Fibroblast of villous mesenchyme (primary cell): ENCODE data around the gene NRBF2. TPM values are rescaled to one million over a fixed set of nuclear protein-coding genes. Genes with fewer than 3 reads are reported as not detected.
"Not testable (repeated sequence)": the region's sequence is repeated elsewhere in the genome, so short reads cannot be mapped to it uniquely, and the experiment has no call there.

ENCODE experiments used
- DNase-seq: peaks from one replicate; pipeline ENCODE4 v3.0.0-alpha.2; 2010; ENCODE audit warnings: low read depth
- H3K4me3 ChIP-seq: 2 replicates; pipeline ENCODE4 v1.5.1; 2011; ENCODE audit warnings: low read depth, mild to moderate bottlenecking, low read length
- total RNA-seq: library from RNA; depleted of rRNA; stranded (reverse); fragments of >200 nt; gene quantifications from 2 replicates; pipeline ENCODE4 v1.2.3, GENCODE V29; 2012
- TF ChIP-seq, protein P1 (sequence below): IDR thresholded peaks from 2 replicates; pipeline ENCODE4 v1.5.1; 2012; ENCODE audit warnings: low read depth, mild to moderate bottlenecking, low read length; ENCODE audit not compliant: insufficient read depth

Gene NRBF2
- 29.3 and 38.0 TPM in 2 replicates for total RNA-seq

DNA sequence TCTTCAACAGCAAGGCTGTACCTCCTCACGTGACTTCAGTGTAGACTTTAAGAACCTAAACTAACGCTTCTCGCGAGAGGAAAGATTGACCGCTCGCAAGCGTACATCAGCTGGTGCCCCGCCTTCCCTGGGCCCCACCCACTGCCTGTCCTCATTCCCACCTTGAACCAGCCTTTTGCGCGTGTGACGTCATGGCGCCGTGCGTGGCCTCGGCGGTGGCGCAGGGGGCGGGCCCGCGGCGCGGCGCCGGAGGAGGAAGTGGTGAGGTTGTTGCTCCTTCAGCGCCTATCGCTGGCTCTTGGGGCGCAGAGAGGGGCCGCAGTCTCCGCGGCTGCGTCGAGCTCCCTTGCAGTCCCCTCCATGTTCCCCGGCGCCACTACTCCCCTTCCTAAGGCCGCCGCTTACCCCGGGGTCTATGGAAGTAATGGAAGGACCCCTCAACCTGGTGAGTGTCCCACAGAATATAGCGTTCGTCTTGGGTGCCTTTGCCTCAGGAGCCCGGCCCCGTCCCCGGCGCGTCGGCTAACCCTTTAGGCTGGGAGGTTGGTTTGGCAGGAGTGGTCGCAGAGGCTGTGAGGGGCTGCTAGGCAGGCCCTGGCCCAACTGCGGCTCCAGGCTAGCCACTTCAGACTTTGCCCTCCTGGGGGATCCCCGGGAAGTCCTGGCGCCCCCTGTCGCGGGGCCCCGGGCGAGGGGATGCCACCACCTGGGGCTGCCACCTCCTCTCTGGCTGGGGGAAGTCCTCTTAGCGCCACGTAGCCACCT, at the start of gene NRBF2:
TSS of gene NRBF2 (plus strand) at position 273 of the 765 bp plus-strand sequence. CDS start at position 416, 143 bp downstream.
- H3K4me3 ChIP-seq, result peak within 1 kb of the TSS; percentile 65
- TF ChIP-seq, protein P1, sequence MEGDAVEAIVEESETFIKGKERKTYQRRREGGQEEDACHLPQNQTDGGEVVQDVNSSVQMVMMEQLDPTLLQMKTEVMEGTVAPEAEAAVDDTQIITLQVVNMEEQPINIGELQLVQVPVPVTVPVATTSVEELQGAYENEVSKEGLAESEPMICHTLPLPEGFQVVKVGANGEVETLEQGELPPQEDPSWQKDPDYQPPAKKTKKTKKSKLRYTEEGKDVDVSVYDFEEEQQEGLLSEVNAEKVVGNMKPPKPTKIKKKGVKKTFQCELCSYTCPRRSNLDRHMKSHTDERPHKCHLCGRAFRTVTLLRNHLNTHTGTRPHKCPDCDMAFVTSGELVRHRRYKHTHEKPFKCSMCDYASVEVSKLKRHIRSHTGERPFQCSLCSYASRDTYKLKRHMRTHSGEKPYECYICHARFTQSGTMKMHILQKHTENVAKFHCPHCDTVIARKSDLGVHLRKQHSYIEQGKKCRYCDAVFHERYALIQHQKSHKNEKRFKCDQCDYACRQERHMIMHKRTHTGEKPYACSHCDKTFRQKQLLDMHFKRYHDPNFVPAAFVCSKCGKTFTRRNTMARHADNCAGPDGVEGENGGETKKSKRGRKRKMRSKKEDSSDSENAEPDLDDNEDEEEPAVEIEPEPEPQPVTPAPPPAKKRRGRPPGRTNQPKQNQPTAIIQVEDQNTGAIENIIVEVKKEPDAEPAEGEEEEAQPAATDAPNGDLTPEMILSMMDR, result peak; percentile 27
- DNase-seq, result peak; percentile 99

DNA sequence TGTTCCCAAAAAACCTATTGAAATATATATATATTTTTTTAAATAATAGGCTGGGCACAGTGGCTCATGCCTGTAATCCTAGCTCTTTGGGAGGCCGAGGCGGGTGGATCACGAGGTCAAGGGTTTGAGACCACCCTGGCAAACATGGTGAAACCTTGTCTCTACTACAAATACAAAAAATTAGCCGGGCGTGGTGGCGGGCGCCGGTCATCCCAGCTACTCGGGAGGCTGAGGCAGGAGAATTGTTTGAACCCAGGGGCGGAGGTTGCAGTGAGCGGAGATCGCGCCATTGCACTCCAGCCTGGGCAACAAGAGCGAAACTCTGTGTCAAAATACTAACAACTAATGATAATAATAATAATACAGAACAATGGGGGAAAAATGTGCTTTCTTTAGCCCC, 49.7 kb upstream of the NRBF2 start:
- DNase-seq, H3K4me3 ChIP-seq: not testable (repeated sequence)

DNA sequence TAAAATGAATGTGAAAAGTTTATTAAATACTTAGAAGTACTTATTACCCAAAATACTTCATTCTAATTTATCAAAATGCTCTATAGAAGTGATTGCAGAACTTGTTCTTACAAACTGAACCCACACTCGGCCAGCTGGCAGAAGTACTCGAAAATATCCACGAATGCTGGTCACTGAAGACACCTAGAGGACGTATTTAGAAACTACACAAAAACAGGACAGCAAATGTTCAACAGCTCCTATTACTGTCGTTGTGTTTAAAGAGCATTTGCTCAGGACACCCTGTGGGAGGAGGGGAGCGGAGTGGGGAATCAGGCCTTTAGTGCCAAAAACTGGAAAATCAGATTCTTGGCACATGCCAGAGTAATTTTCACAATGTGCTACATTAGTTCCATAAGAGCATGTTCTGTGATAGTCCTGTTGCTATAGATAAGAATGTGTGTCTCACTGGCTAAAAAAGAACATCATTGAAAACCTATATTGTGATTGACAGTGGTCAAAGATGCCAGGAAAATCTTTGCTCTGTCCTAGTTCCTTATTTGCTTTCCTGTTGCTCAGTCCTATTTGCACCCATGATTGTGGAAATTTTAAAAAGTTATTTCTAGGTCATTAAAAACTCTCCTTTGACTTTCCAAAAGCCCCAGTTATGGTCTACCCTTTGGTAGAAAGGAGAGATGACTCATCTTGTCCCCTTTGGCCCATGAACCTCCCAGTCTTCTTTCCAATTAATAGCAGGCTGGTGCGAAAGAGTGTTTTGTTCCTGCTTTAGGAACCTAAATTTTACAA, 49.0 kb upstream of the NRBF2 start:
- no peak overlapping the region for H3K4me3 ChIP-seq
- TF ChIP-seq, protein P1, result peak; percentile 76
- DNase-seq, result peak; percentile 85

DNA sequence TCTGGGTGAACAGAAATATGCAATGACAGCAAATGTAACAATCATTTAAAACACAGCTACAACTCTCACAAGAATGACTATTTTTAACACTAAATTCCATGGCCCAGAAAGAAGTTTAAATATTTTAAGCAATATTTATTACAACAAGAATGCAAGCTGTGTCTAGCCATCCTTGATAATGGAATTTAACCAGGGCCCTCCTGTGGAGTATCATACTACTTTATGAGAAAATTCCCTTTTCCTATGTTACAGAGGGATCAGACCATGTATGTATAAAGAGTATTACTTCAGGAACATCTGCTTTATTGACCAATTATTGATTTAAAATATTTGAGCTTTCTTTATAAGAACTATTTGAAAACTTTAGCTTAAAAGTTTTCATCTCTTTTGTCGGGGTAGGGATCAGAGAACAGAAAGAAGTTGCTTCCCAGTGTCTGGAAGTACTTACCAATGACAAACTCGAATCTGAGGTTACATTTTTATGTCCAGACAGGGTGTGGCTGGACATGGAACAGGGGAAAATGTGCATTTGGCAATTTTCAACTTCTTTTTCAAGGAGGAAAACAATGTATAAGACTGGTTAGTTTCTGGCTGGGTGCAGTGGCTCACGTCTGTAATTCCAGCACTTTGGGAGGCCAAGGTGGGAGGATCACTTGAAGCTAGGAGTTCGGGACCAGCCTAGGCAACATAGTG, 48.3 kb upstream of the NRBF2 start:
- H3K4me3 ChIP-seq, result no peak overlapping the region
- TF ChIP-seq, protein P1, result no peak
- peak; percentile 36 for DNase-seq

DNA sequence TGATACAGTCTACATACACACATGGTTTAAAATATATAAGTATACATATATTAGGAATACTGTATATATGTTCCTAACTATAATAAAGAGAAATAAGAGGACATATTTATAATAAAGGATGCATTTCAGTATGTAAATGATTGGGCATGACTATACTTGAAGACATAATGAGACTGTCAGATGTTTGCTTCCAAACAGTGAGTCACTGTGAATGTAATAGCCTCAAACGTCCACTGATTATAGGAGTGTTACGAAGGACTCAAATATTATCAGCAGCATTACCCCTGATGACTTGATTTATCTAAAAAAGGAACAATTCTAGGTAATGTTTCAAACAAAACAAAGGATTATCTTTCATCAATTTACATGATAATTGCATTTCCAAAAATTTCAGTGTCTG, 39.9 kb upstream of the NRBF2 start:
- no peak for DNase-seq
- no peak overlapping the region for H3K4me3 ChIP-seq
- TF ChIP-seq, protein P1, result no peak

DNA sequence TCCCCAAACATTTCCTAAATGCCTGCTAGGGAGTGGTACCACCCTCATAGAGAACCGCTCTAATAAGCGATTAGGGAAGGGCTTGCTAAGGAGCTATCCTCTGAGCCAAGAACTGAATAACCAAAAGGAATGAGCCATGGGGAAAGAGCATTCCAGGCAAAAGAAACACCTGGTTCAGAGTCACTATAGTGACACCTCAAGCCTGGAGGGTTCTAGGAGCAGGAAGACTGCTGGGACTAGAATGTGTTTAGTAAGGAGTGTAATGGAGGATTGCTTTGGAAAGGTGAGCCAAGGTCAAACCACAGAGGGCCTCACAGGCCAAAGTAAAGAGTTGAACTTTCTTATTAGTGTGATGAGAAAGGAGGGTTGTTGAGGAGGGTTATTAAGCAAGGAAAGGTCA, 38.7 kb upstream of the NRBF2 start:
- TF ChIP-seq, protein P1, result no peak
- no peak overlapping the region for H3K4me3 ChIP-seq
- DNase-seq, result no peak

DNA sequence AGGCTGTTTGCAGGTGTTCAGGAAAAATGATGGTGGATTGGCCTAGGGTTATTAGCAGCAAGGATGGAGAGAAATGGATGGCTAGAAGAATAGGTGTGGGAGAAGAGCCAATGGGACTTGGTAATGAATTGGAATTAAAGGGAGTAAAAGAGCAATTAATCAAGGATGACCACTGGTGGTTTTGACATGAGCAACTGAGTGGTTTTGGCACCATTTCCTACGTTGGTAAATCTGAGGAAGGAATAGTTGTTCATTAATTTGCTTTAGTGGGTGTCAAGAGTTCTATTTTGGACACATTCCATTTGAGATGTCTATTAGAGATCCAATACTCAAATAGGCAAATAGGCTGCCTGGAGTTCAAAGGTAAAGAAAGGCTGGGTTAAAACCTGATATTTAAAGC, 38.2 kb upstream of the NRBF2 start:
- DNase-seq, result no peak
- no peak overlapping the region for H3K4me3 ChIP-seq
- TF ChIP-seq, protein P1, result no peak
